ENCODE measurements around the gene PLEK2. TPM values are rescaled to one million over a fixed set of nuclear protein-coding genes. Genes with fewer than 3 reads are reported as not detected.

The PLEK2 gene
- total and polyA plus RNA-seq, 7 donors: 0.16 to 51.8 (median 21.6) TPM; not detected in 1

DNA sequence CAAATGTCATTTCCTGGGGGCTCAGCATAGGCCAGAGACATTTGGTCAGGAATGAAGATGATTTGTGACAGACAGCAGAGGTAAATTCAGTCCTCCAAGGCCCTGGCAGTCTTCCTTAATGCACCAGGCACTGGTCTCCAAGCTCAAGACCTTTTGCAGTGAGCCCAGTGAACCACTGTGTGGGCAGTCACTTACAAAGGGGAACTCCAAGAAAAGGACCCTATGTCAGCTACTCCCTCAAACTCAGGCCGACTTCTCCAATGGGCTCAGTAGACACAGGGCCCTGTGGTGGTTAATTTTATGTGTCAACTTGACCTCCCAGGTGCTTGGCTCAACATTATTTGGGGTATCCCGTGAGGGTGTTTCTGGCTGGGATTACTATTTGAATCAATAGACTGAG lies 29.3 kb upstream of the PLEK2 start:
- DNase-seq: no peak
- intact Hi-C loops (cut with DNase I): loop anchor here (5.0 kb wide), 1 partner anchor 76 kb away; no protein-coding TSS in a partner anchor
- no peak for TF ChIP-seq POLR2AphosphoS5 (IDR thresholded peaks at IDR 0.05)
- TF ChIP-seq, protein P1, sequence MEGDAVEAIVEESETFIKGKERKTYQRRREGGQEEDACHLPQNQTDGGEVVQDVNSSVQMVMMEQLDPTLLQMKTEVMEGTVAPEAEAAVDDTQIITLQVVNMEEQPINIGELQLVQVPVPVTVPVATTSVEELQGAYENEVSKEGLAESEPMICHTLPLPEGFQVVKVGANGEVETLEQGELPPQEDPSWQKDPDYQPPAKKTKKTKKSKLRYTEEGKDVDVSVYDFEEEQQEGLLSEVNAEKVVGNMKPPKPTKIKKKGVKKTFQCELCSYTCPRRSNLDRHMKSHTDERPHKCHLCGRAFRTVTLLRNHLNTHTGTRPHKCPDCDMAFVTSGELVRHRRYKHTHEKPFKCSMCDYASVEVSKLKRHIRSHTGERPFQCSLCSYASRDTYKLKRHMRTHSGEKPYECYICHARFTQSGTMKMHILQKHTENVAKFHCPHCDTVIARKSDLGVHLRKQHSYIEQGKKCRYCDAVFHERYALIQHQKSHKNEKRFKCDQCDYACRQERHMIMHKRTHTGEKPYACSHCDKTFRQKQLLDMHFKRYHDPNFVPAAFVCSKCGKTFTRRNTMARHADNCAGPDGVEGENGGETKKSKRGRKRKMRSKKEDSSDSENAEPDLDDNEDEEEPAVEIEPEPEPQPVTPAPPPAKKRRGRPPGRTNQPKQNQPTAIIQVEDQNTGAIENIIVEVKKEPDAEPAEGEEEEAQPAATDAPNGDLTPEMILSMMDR (IDR thresholded peaks at IDR 0.05): no peak
- TF ChIP-seq POLR2A (IDR thresholded peaks at IDR 0.05): no peak
- no peak for TF ChIP-seq EP300 (IDR thresholded peaks at IDR 0.05)
- no peak overlapping the region for H3K27ac ChIP-seq
- no peaks in the 10 kb centered on the region for H3K9me3 ChIP-seq
- H3K36me3 ChIP-seq: no peaks in the 10 kb centered on the region
- 91 to 93% methylated on average over 2 of the region's 2 CpGs for WGBS, 2 donors
- H3K27me3 ChIP-seq: no peaks in the 10 kb centered on the region
- peaks cover 0 to 25% (median 11%) of the 10 kb centered on the region in 4 donors for H3K4me1 ChIP-seq
- H3K4me3 ChIP-seq: no peak overlapping the region

DNA sequence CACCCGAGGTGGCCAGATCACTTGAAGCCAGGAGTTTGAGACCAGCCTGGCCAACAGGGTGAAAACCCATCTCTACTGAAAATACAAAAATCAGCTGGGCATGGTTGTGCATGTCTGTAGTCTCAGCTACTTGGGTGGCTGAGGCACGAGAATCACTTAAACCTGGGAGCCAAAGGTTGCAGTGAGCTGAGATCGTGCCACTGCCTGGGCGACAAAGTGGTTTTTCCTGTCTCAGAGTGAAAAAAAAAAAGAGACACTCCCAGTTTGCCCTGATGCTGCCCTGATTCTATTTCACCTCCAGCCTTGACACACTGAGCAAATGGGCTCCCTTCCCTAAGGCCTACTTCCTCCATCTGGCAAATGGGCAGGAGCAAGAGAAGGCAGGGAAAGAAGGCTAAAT lies 28.5 kb upstream of the PLEK2 start:
- Histone ChIP-seq H3K36me3 (no peaks in the 10 kb centered on the region), H3K27me3 (no peaks in the 10 kb centered on the region), H3K27ac (no peak overlapping the region), H3K4me1 (peaks cover 0 to 27% (median 17%) of the 10 kb centered on the region in 4 donors), H3K4me3 (no peak overlapping the region), H3K9me3 (no peaks in the 10 kb centered on the region)
- TF ChIP-seq POLR2AphosphoS5 (IDR thresholded peaks at IDR 0.05) (no peak), EP300 (IDR thresholded peaks at IDR 0.05) (no peak), POLR2A (IDR thresholded peaks at IDR 0.05) (no peak)
- TF ChIP-seq, protein P1 (IDR thresholded peaks at IDR 0.05): no peak
- intact Hi-C loops (cut with DNase I): loop anchor here (5.0 kb wide), 1 partner anchor 77 kb away; no protein-coding TSS in a partner anchor
- DNase-seq: no peak
- 18 to 61% methylated on average over 4 of the region's 4 CpGs for WGBS, 2 donors

DNA sequence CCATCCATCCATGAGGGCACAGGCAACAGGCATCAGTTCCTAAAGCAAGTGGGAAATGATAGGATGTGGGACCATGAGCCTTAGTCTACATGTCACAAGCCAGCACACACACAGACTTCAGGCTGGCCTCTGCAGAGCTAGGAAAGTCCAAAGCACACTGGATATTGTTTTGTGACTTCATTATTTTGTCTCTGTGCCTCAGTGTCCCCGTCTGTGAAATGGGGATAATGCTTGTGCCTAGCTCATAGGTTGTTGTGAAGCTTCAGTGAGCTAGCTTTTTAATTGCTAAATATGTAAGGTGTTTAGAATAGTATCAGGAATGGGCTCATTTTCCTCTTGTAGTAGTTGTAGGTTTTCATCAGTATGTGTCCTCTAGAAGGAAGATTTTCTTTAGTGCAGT lies 27.0 kb upstream of the PLEK2 start:
- peaks cover 0 to 20% (median 14%) of the 10 kb centered on the region in 4 donors for H3K4me1 ChIP-seq
- no peaks in the 10 kb centered on the region for H3K27me3 ChIP-seq
- 89 to 90% methylated on average over 1 of the region's 1 CpG for WGBS, 2 donors
- H3K9me3 ChIP-seq: no peaks in the 10 kb centered on the region
- H3K36me3 ChIP-seq: no peaks in the 10 kb centered on the region
- no peak overlapping the region for H3K27ac ChIP-seq
- intact Hi-C loops (cut with DNase I): no loop called here
- H3K4me3 ChIP-seq: no peak overlapping the region
- no peak for DNase-seq
- TF ChIP-seq POLR2A (IDR thresholded peaks at IDR 0.05) (no peak), POLR2AphosphoS5 (IDR thresholded peaks at IDR 0.05) (no peak), EP300 (IDR thresholded peaks at IDR 0.05) (no peak)
- TF ChIP-seq, protein P1 (IDR thresholded peaks at IDR 0.05): no peak

DNA sequence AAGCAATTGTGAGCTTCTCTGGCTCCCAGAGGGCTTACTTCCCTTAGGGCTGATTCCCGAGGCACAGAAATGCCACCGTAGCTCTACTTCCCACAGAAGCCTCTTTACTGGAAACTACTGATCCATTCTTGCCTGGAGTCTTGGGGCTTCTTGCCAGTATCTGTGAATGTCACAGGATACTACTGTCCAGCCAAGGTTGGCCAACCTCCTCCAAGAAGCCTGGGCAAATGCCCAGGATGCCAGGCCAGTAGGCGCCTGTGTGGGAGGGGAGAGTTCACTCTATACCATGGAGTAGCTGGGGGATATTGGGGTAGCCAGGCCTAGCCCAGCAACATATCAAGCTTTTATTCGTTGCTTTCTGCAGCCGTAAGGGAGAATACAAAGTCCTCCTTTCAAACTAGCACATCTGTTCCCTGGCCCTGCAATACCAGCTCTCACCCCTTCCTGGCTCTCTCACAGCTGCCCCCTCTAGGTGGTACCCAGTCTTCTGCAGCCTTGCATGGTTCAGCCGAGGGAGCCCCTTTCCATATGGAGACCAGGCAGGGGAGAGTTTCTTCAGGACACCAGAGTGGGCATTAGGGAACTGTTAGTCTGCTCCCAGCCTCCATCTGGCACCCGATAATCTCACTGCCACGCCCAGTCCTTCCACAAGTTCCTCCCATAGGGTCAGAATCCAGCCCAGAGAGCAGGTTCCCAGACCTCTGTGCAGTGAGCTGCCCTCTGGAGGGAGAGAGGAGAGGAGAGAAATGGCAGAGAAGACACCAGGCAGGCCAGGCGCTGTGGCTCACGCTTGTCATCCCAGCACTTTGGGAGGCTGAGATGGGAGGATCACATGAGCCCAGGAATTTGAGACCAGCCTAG lies 24.3 kb upstream of the PLEK2 start:
- H3K36me3 ChIP-seq: no peaks in the 10 kb centered on the region
- no peak overlapping the region for H3K4me3 ChIP-seq
- H3K9me3 ChIP-seq: no peaks in the 10 kb centered on the region
- DNase-seq: peak; percentile 68
- WGBS, 2 donors: 75 to 92% methylated on average over 10 of the region's 10 CpGs
- H3K4me1 ChIP-seq: peaks cover 0 to 36% (median 30%) of the 10 kb centered on the region in 4 donors
- intact Hi-C loops (cut with DNase I): no loop called here
- TF ChIP-seq POLR2AphosphoS5 (IDR thresholded peaks at IDR 0.05): no peak
- no peaks in the 10 kb centered on the region for H3K27me3 ChIP-seq
- H3K27ac ChIP-seq: peak overlapping the region in 2 of 4 donors; percentile 17 to 38

DNA sequence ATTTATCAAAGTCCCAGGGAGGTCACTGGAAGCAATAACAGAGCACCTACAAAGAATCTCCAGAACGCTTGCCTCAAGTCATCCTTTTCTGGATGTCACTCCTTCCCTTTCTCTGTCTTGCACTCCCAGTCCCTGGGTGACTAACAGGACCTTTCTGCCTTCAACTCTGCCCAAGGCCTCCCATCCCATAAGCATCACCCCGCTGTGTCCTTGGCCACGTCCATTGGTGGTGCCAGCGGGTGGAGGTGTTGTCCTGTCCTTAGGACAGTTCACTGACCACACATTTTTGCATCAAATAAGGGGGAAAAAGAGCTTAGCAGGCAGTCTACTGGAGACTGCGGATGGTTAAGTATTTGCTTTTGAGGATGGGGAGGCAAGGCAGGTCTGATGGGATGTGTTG lies 23.6 kb upstream of the PLEK2 start:
- peak; percentile 43 for DNase-seq
- intact Hi-C loops (cut with DNase I): no loop called here
- TF ChIP-seq POLR2A (IDR thresholded peaks at IDR 0.05) (no peak), POLR2AphosphoS5 (IDR thresholded peaks at IDR 0.05) (no peak), EP300 (IDR thresholded peaks at IDR 0.05) (no peak)
- TF ChIP-seq, protein P1 (IDR thresholded peaks at IDR 0.05): no peak
- Histone ChIP-seq H3K9me3 (no peaks in the 10 kb centered on the region), H3K4me1 (peaks cover 0 to 36% (median 30%) of the 10 kb centered on the region in 4 donors), H3K27me3 (no peaks in the 10 kb centered on the region), H3K4me3 (no peak overlapping the region), H3K27ac (peak overlapping the region in 2 of 4 donors; percentile 17 to 38), H3K36me3 (no peaks in the 10 kb centered on the region)
- 93 to 95% methylated on average over 5 of the region's 5 CpGs for WGBS, 2 donors
